Fibroblast of lung (primary cell): ENCODE measurements around the gene CD58.

Experiments used
- CTCF ChIP-seq, 2 donors: IDR thresholded peaks in 1 of 2; conservative IDR thresholded peaks in 1 of 2; 1 replicate in 1 of 2; 2 replicates in 1 of 2; pipeline ENCODE4 v1.5.1; 2011 to 2012; ENCODE audit warnings: low read length in 2 of 2, control low read depth in 1 of 2, inconsistent platforms in 1 of 2, low read depth in 1 of 2, mild to moderate bottlenecking in 1 of 2
- EZH2 ChIP-seq: IDR thresholded peaks from 2 replicates; pipeline ENCODE4 v1.5.1; 2012; ENCODE audit warnings: low read length, control low read depth, mild to moderate bottlenecking; ENCODE audit errors: missing control alignments

DNA sequence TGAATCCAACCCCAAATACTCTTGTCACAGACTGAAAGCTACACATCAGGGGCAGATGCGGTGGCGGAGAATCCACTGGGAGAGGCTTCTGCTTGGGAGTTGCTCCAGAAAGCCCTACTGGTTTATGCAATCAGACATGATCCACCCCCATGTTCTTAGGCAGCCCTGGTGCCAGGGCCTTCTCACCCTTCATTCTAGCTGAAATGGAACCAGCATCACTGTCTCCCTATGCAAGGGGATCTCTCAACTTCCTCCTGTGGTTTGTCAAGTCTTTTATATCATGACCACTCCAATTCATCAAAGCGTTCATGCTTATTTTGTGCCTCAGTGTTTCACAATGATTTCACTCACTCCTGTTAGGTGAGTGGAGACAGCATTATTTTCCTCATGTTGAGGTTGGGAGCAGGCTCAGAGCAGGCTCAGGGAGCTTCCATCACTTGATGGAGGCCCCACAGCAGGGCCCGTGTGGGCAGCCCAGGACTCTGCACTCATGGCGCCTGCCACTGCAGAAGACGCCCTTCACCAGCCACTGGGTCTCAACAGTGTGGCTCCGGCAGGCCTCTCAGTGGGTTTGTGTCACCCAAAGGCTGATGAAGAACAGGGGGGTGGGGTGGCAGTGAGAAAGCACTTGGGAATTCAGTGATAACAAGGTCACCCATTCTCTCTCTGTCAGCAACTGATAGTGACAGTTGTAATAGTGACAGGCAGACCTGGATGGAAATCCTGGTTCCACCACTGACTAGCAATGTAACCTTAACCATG lies 67.1 kb downstream of the CD58 start:
- no peak for TF ChIP-seq CTCF (conservative IDR thresholded peaks at IDR 0.05 in 1 of 2, IDR thresholded peaks at IDR 0.05 in 1 of 2; ENCODE audit: low read depth in 1 of 2, low read length in 2 of 2)
- no peak for TF ChIP-seq EZH2
